HFFc6 (cell line): ENCODE data around the gene CHMP6. TPM values are rescaled to one million over a fixed set of nuclear protein-coding genes. Genes with fewer than 3 reads are reported as not detected.

ENCODE experiments used
- DNase-seq: peaks from one replicate; pipeline ENCODE4 v3.0.0-alpha.2; 2018
- H3K27ac Mint-ChIP-seq: 2 replicates; pipeline ENCODE4 v1.8.0; 2020; ENCODE audit warnings: mild to moderate bottlenecking, mixed read lengths
- H3K27me3 Mint-ChIP-seq: 2 replicates; pipeline ENCODE4 v1.8.0; 2021; ENCODE audit warnings: mild to moderate bottlenecking, moderate library complexity, mixed read lengths; ENCODE audit not compliant: insufficient read depth
- H3K36me3 Mint-ChIP-seq: 2 replicates; pipeline ENCODE4 v1.8.0; 2021; ENCODE audit warnings: low read depth, mixed read lengths
- H3K4me1 Mint-ChIP-seq: 2 replicates; pipeline ENCODE4 v1.8.0; 2020; ENCODE audit warnings: low read depth, mixed read lengths
- H3K4me3 Mint-ChIP-seq: 2 replicates; pipeline ENCODE4 v1.8.0; 2020; ENCODE audit warnings: mild to moderate bottlenecking, moderate library complexity, mixed read lengths
- H3K9me3 Mint-ChIP-seq: 2 replicates; pipeline ENCODE4 v1.8.0; 2020; ENCODE audit warnings: mild to moderate bottlenecking, mixed read lengths
- CTCF ChIP-seq: fragments of 200-600 bp; sonication (generic); IDR thresholded peaks from 2 replicates; pipeline ENCODE4 v1.5.0; 2021; ENCODE audit warnings: antibody characterized with exemption, mild to moderate bottlenecking
- total RNA-seq, 6 experiments: library from RNA; stranded (reverse); fragmentation: NEBNext Ultra II Directional; extraction: Animal tissue kit (Norgen Biotek cat#: 25700); gene quantifications; 2 replicates in 1 of 6; 3 replicates in 5 of 6; pipeline ENCODE4 v1.2.3, GENCODE V29; 2021

Gene CHMP6
- total RNA-seq, 6 experiments from 2014 or later = 27.6 to 38.5 (median 31.5) TPM

DNA sequence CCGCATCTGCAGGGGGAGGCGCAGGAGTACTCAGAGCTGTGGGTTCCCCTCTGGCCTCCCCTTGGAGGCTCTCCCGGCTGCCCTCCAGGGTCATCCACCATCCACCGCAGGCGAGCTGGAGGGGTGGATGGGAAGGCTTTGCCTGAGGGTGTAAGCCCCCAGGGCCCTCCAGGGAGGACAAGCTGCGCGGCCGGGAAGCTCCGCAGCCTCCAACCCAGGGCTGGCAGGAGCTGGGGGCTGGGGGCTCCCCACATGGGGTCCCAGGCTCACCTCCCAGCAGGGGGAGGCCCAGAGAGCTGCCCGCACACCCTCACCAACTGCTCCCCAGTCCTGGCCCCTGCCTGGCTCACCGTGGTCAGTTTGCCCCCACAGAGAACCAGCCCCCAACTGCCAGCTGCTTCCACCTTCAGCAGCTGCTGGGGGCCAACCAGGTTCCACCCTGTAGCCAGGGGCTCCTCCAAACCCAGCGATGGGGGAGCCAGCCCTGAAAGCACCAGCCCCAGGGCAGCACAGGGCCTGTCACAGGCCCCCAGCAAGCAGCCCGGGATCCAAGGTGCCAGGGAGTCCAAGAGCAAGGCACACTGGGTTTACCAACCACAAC, 19.8 kb upstream of the CHMP6 start:
- DNase-seq = no peak
- Mint-ChIP-seq H3K27ac (no peak overlapping the region), H3K4me3 (no peak overlapping the region), H3K36me3 (peaks cover 2% of the 10 kb centered on the region; the same call in 1 of the 2 replicates), H3K4me1 (peaks cover 15% of the 10 kb centered on the region), H3K27me3 (peaks cover 39% of the 10 kb centered on the region), H3K9me3 (no peaks in the 10 kb centered on the region)
- no peak for TF ChIP-seq CTCF

DNA sequence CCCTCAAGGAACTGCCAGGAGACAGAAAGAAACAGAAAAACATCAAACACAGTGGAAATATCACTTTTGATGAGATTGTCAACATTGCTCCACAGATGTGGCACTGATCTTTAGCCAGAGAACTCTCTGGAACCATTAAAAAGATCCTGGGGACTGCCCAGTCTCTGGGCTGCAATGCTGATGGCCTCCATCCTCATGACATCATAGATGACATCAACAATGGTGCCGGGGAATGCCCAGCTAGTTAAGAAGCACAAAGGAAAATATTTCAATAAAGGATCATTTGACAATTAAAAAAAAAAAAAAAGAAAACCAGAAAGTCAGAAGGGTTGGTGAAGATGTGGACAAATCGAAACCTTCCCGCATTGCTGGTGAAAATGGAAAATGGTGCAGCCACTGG, 14.9 kb upstream of the CHMP6 start:
- peaks cover 11% of the 10 kb centered on the region for H3K4me1 Mint-ChIP-seq
- no peak for TF ChIP-seq CTCF
- H3K27me3 Mint-ChIP-seq = peaks cover 30% of the 10 kb centered on the region
- no peak for DNase-seq
- no peak overlapping the region for H3K4me3 Mint-ChIP-seq
- H3K9me3 Mint-ChIP-seq = no peaks in the 10 kb centered on the region
- H3K27ac Mint-ChIP-seq = no peak overlapping the region
- H3K36me3 Mint-ChIP-seq = 0 out of 2 replicates have a peak, but pooled peaks cover 4% of the 10 kb centered on the region

GRCh38 chr17:80977172-80977571, 14.5 kb upstream of the CHMP6 start:
- Mint-ChIP-seq H3K9me3 (no peaks in the 10 kb centered on the region), H3K27ac (no peak overlapping the region), H3K4me1 (peaks cover 11% of the 10 kb centered on the region), H3K4me3 (no peak overlapping the region), H3K36me3 (0 out of 2 replicates have a peak, but pooled peaks cover 4% of the 10 kb centered on the region), H3K27me3 (peaks cover 28% of the 10 kb centered on the region)
- DNase-seq = no peak
- TF ChIP-seq CTCF = no peak

DNA sequence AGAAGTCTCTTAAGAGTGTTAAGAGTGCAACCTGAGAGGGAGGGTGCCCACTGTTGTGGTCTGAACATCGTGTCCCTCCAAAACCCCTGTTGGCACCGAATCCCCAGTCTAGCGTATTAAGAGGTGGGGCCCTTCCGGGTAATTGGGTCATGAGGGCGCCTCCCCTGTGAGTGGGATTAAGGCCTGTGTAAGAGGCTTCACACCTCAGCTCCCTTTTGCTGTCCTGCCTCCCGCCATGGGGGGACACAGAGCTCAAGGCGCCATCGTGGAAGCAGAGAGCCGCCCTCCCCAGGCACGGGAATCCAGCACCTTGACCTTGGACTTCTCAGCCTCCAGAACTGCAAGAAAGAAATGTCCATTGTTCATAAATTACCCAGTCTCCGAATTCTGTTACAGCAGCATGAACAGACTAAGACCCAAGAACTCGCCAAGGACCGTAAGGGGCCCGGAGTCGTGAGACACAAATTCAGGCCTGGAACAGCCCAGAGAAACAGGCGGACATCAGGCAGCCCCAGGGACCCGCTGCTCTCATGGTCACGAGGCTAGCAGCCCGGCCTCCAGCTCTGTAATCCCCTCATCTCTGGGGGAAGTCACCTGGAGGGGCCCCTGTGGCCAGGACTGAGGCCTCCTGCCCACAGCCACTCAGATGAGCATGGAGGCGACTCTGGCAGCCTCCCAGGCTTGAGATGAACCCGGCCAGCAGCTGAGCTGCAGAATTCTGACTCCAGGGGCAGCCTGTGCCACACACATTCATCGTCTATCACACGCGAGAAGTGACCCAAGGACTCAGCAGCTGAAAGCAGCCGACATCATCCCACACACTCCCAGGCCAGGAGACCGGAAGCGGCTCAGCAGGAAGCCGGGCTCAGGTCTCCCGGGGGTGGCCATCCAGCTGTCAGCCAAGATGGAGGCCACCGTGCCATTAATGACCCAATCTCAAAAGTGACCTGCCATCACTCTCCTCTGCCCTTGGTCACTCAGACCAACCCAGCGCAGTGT, 12.8 kb upstream of the CHMP6 start:
- H3K36me3 Mint-ChIP-seq = 0 out of 2 replicates have a peak, but pooled peaks cover 4% of the 10 kb centered on the region
- H3K27me3 Mint-ChIP-seq = peaks cover 38% of the 10 kb centered on the region
- TF ChIP-seq CTCF = no peak
- DNase-seq = no peak
- H3K27ac Mint-ChIP-seq = no peak overlapping the region
- H3K4me1 Mint-ChIP-seq = peaks cover 19% of the 10 kb centered on the region
- H3K4me3 Mint-ChIP-seq = no peak overlapping the region
- H3K9me3 Mint-ChIP-seq = no peaks in the 10 kb centered on the region

DNA sequence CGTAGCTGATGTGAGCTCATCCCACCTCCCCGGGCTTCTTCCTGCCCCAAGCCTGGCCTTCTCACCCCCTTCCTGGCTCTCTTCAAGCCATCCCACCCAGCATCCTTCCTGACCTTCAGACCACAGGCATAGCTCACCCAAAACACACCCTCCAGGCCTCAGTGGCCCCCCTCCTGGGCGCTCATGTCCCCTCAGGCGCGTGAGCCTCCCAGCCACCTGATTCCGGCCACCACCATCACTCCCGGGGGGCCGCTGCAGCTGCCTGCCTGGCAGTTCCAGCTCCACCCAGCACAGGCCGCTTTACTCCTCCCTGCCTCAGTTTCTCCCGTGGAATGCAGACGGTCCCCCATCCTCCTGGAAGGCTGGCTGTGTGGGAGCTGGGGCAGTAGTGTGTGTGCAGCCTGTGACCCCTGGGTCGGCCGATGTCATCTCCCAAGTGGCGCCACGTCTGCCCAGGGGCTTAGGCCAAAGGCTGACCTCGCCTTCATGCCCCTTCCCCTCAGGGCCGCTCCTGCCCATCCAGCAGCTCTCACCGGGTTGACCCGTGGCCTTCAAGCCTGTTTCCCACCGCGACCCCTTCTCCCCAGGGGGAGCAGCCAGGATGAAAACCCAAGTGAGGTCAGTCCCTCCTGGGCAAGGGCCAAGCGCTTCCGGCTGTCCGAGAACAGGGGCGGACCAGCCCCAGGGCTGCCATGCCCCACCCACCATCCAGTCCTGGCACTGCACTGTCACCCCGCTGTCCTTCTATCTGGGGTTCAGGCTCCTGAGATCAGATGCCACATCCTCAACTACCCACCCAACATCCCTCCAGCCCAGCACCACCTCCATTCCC, 11.9 kb upstream of the CHMP6 start:
- Mint-ChIP-seq H3K4me3 (no peak overlapping the region), H3K36me3 (0 out of 2 replicates have a peak, but pooled peaks cover 4% of the 10 kb centered on the region), H3K4me1 (peaks cover 28% of the 10 kb centered on the region), H3K27me3 (peaks cover 31% of the 10 kb centered on the region), H3K27ac (no peak overlapping the region), H3K9me3 (no peaks in the 10 kb centered on the region)
- DNase-seq = no peak
- TF ChIP-seq CTCF = no peak
